HG03378 (cell line): ENCODE results near the gene ATPAF1.

Experiments
- ATAC-seq: cut with Tn5 transposase; IDR thresholded peaks from one replicate; pipeline ENCODE4 v1.9.1; 2021; ENCODE audit warnings: mild to moderate bottlenecking, moderate library complexity; ENCODE audit not compliant: unreplicated experiment

Gene ATPAF1

GRCh38 chr1:46594063-46594462 lies 74.1 kb downstream of the ATPAF1 start:
- ATAC-seq = no peak

GRCh38 chr1:46592823-46593222 lies 75.3 kb downstream of the ATPAF1 start:
- no peak for ATAC-seq

- no peak for ATAC-seq
These were observed 78.6 kb downstream of the ATPAF1 start for GRCh38 chr1:46589529-46589928.

- ATAC-seq = no peak
These were observed 81.1 kb downstream of the ATPAF1 start for GRCh38 chr1:46587069-46587468.

- ATAC-seq = no peak
These were observed 82.7 kb downstream of the ATPAF1 start for GRCh38 chr1:46585312-46585938.

GRCh38 chr1:46583494-46583893 lies 84.7 kb downstream of the ATPAF1 start:
- no peak for ATAC-seq

- ATAC-seq = no peak
These were observed 85.2 kb downstream of the ATPAF1 start for GRCh38 chr1:46582972-46583371.
